HEK293 (cell line): Measurements from ENCODE around the gene TSPAN9.
A peak's percentile ranks its signal among the peaks of the same experiment; 100 is the strongest.

ENCODE experiments used
- CTCF ChIA-PET: fragments of 350-600 bp; formaldehyde crosslinking; extraction: SDS; loops from one replicate; lab custom pipeline; 2021; ENCODE audit warnings: antibody characterized with exemption; lab: Yijun Ruan, JAX
- POLR2A ChIA-PET: fragments of 300-600 bp; formaldehyde crosslinking; extraction: SDS; loops from one replicate; lab custom pipeline; 2020; ENCODE audit warnings: antibody characterized with exemption, inconsistent platforms; lab: Yijun Ruan, JAX
- H3K27ac ChIP-seq: fragments of 200-500 bp; sonication (Bioruptor generic); 2 replicates; pipeline ENCODE4 v1.5.1; 2014; ENCODE audit warnings: low read depth, low read length, control low read depth, inconsistent platforms; ENCODE audit errors: extremely low read depth
- H3K36me3 ChIP-seq, 2 experiments: fragments of 200-500 bp in 1 of 2; sonication (Bioruptor generic) in 1 of 2; 1 replicate in 1 of 2; 2 replicates in 1 of 2; pipeline ENCODE4 v1.5.1; 2014 to 2017; ENCODE audit warnings: inconsistent platforms in 2 of 2, low read length in 2 of 2; ENCODE audit not compliant: control insufficient read depth in 2 of 2, insufficient read depth in 1 of 2
- H3K4me1 ChIP-seq: fragments of 200-500 bp; sonication (Bioruptor generic); 2 replicates; pipeline ENCODE4 v1.5.1; 2014; ENCODE audit warnings: mild to moderate bottlenecking, low read length, inconsistent platforms; ENCODE audit not compliant: control insufficient read depth, insufficient read depth
- H3K4me3 ChIP-seq: 2 replicates; pipeline ENCODE4 v1.5.1; 2011; ENCODE audit warnings: low read depth, mild to moderate bottlenecking, control low read depth, low read length, moderate library complexity
- H3K9me3 ChIP-seq: fragments of 200-500 bp; sonication (Bioruptor generic); 2 replicates; pipeline ENCODE4 v1.5.1; 2014; ENCODE audit warnings: low read depth, low read length, inconsistent platforms; ENCODE audit not compliant: control insufficient read depth, insufficient read depth
- KLF1 ChIP-seq: fragments of 450-650 bp; formaldehyde crosslinking; IDR thresholded peaks from 2 replicates; pipeline ENCODE4 v1.5.1; 2016; ENCODE audit warnings: missing biosample characterization, missing genetic modification characterization
- OSR2 ChIP-seq: fragments of 450-650 bp; formaldehyde crosslinking; IDR thresholded peaks from 2 replicates; pipeline ENCODE4 v1.5.1; 2016; ENCODE audit warnings: missing biosample characterization, missing genetic modification characterization
- SCRT2 ChIP-seq: fragments of 450-650 bp; formaldehyde crosslinking; IDR thresholded peaks from 2 replicates; pipeline ENCODE4 v1.5.1; 2016; ENCODE audit warnings: missing biosample characterization, missing genetic modification characterization
- YY2 ChIP-seq: fragments of 450-650 bp; formaldehyde crosslinking; IDR thresholded peaks from 2 replicates; pipeline ENCODE4 v1.5.1; 2016; ENCODE audit warnings: missing biosample characterization, missing genetic modification characterization
- ZFP37 ChIP-seq: fragments of 450-650 bp; formaldehyde crosslinking; IDR thresholded peaks from 2 replicates; pipeline ENCODE4 v1.5.1; 2016; ENCODE audit warnings: missing biosample characterization, missing genetic modification characterization
- ZNF140 ChIP-seq: fragments of 450-650 bp; formaldehyde crosslinking; IDR thresholded peaks from 2 replicates; pipeline ENCODE4 v1.5.1; 2016; ENCODE audit warnings: missing biosample characterization, missing genetic modification characterization
- ZNF146 ChIP-seq: fragments of 450-650 bp; formaldehyde crosslinking; IDR thresholded peaks from 2 replicates; pipeline ENCODE4 v1.5.1; 2016; ENCODE audit warnings: missing biosample characterization, missing genetic modification characterization
- ZNF223 ChIP-seq: fragments of 450-650 bp; formaldehyde crosslinking; IDR thresholded peaks from 2 replicates; pipeline ENCODE4 v1.5.1; 2016; ENCODE audit warnings: missing biosample characterization, missing genetic modification characterization
- ZNF248 ChIP-seq: fragments of 450-650 bp; formaldehyde crosslinking; IDR thresholded peaks from 2 replicates; pipeline ENCODE4 v1.5.1; 2017; ENCODE audit warnings: missing biosample characterization, missing genetic modification characterization
- ZNF302 ChIP-seq: fragments of 450-650 bp; formaldehyde crosslinking; IDR thresholded peaks from 2 replicates; pipeline ENCODE4 v1.5.1; 2016; ENCODE audit warnings: missing biosample characterization, missing genetic modification characterization, low read depth
- ZNF473 ChIP-seq: fragments of 450-650 bp; formaldehyde crosslinking; IDR thresholded peaks from 2 replicates; pipeline ENCODE4 v1.5.1; 2017; ENCODE audit warnings: missing biosample characterization, missing genetic modification characterization
- ZNF658 ChIP-seq: fragments of 450-650 bp; formaldehyde crosslinking; IDR thresholded peaks from 2 replicates; pipeline ENCODE4; 2016; ENCODE audit warnings: missing biosample characterization, missing genetic modification characterization
- ZNF670 ChIP-seq: fragments of 450-650 bp; formaldehyde crosslinking; IDR thresholded peaks from 2 replicates; pipeline ENCODE4 v1.5.1; 2016; ENCODE audit warnings: missing biosample characterization, missing genetic modification characterization, low read depth
- ZNF747 ChIP-seq: fragments of 450-650 bp; formaldehyde crosslinking; IDR thresholded peaks from 2 replicates; pipeline ENCODE4 v1.5.1; 2016; ENCODE audit warnings: missing biosample characterization, missing genetic modification characterization
- ZNF785 ChIP-seq: fragments of 450-650 bp; formaldehyde crosslinking; IDR thresholded peaks from 2 replicates; pipeline ENCODE4 v1.5.1; 2016; ENCODE audit warnings: missing biosample characterization, missing genetic modification characterization
- ZSCAN23 ChIP-seq: fragments of 450-650 bp; formaldehyde crosslinking; IDR thresholded peaks from 2 replicates; pipeline ENCODE4 v1.5.1; 2016; ENCODE audit warnings: missing biosample characterization, missing genetic modification characterization
- TF ChIP-seq, protein P1 (sequence below): fragments of 450-650 bp; formaldehyde crosslinking; IDR thresholded peaks from 2 replicates; pipeline ENCODE4 v1.5.1; 2016; ENCODE audit warnings: missing biosample characterization, missing genetic modification characterization
- TF ChIP-seq, protein P2 (sequence below): fragments of 450-650 bp; formaldehyde crosslinking; IDR thresholded peaks from 2 replicates; pipeline ENCODE4 v1.5.1; 2016; ENCODE audit warnings: missing biosample characterization, missing genetic modification characterization
- TF ChIP-seq, protein P3 (sequence below): fragments of 450-650 bp; IDR thresholded peaks from 2 replicates; pipeline ENCODE4 v1.5.1; 2018; ENCODE audit warnings: missing biosample characterization, missing genetic modification characterization

TSPAN9 gene

DNA sequence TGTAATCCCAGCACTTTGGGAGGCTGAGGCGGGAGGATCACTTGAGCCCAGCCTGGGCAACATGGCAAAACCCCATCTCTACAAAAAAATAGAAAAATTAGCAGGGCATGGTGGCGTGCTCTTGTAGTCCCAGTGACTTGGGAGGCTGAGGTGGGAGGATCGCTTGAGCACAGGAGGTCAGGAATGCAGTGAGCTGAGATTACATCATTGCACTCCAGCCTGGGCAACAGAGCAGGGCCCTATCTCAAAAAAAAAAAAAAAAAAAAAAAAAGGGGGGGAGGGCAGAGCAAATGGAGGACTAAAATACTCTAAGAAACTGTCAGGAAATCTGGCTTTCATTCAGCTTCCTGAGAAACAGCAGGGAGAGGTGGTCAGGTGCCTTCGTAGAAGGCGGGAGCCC is 31.7 kb upstream of the TSPAN9 start:
- Histone ChIP-seq H3K4me1 (no peaks in the 10 kb centered on the region), H3K4me3 (no peak overlapping the region), H3K36me3 (peaks cover 0 to 4% of the 10 kb centered on the region in 2 experiments; a peak in 1 of 3 replicates), H3K9me3 (no peaks in the 10 kb centered on the region), H3K27ac (no peak overlapping the region)
- CTCF ChIA-PET: interaction anchor here (0.7 to 0.8 kb wide), 2 partner anchors 28 to 200 kb away, joined by 4 read pairs; no protein-coding TSS in a partner anchor
- POLR2A ChIA-PET: no interaction called here
- no peak for TF ChIP-seq SCRT2 (tag by site-specific recombination)
- TF ChIP-seq, protein P1, sequence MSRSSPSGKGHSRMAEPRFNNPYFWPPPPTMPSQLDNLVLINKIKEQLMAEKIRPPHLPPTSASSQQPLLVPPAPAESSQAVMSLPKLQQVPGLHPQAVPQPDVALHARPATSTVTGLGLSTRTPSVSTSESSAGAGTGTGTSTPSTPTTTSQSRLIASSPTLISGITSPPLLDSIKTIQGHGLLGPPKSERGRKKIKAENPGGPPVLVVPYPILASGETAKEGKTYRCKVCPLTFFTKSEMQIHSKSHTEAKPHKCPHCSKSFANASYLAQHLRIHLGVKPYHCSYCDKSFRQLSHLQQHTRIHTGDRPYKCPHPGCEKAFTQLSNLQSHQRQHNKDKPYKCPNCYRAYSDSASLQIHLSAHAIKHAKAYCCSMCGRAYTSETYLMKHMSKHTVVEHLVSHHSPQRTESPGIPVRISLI: 0 out of 2 replicates have a peak, but pooled peaks have one; percentile 54
- TF ChIP-seq OSR2: no peak

DNA sequence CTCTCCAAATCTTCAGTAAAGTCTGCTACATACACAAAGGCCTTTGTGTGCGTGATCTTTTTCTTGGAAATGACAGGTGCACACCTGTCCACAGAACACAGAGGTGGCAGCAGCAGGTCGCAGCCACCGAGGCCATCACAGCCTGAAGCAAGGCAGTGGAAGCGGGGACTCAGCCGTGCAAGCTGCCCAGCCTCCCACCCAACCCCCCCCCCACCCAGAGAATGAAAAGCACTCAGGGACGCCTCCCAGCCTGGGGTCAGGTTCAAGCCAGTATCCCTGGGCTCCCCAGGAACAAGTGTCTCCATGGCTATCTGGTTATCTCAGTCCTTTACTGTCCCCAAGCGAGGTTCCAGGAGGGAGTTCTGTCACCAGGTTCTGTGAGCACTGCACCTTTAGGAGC is 31.2 kb upstream of the TSPAN9 start:
- POLR2A ChIA-PET: no interaction called here
- TF ChIP-seq ZNF223 (tag by site-specific recombination) (no peak), ZNF248 (tag by site-specific recombination) (no peak), ZSCAN23 (tag by site-specific recombination) (no peak), ZFP37 (tag by site-specific recombination) (no peak), ZNF785 (tag by site-specific recombination) (no peak), ZNF302 (tag by site-specific recombination) (no peak), ZNF140 (tag by site-specific recombination) (no peak), ZNF658 (tag by site-specific recombination) (no peak), YY2 (tag by site-specific recombination) (no peak), KLF1 (tag by site-specific recombination) (no peak), ZNF670 (tag by site-specific recombination) (no peak), ZNF747 (tag by site-specific recombination) (no peak), ZNF146 (tag by site-specific recombination) (no peak), ZNF473 (tag by site-specific recombination) (no peak)
- TF ChIP-seq, protein P2, sequence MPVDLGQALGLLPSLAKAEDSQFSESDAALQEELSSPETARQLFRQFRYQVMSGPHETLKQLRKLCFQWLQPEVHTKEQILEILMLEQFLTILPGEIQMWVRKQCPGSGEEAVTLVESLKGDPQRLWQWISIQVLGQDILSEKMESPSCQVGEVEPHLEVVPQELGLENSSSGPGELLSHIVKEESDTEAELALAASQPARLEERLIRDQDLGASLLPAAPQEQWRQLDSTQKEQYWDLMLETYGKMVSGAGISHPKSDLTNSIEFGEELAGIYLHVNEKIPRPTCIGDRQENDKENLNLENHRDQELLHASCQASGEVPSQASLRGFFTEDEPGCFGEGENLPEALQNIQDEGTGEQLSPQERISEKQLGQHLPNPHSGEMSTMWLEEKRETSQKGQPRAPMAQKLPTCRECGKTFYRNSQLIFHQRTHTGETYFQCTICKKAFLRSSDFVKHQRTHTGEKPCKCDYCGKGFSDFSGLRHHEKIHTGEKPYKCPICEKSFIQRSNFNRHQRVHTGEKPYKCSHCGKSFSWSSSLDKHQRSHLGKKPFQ (tag by site-specific recombination): no peak
- TF ChIP-seq, protein P3, sequence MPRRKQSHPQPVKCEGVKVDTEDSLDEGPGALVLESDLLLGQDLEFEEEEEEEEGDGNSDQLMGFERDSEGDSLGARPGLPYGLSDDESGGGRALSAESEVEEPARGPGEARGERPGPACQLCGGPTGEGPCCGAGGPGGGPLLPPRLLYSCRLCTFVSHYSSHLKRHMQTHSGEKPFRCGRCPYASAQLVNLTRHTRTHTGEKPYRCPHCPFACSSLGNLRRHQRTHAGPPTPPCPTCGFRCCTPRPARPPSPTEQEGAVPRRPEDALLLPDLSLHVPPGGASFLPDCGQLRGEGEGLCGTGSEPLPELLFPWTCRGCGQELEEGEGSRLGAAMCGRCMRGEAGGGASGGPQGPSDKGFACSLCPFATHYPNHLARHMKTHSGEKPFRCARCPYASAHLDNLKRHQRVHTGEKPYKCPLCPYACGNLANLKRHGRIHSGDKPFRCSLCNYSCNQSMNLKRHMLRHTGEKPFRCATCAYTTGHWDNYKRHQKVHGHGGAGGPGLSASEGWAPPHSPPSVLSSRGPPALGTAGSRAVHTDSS (tag by site-specific recombination): no peak
- TF ChIP-seq, all 188 proteins: peak for 0

More for the DNA sequence above, 31.2 kb upstream of the TSPAN9 start:
- H3K4me1 ChIP-seq: no peaks in the 10 kb centered on the region
- no peak overlapping the region for H3K4me3 ChIP-seq
- CTCF ChIA-PET: interaction anchor here (0.6 to 0.8 kb wide), 3 partner anchors 12 to 200 kb away, joined by 3 to 4 read pairs (median 4); no protein-coding TSS in a partner anchor
- H3K9me3 ChIP-seq: no peaks in the 10 kb centered on the region
- no peak overlapping the region for H3K27ac ChIP-seq
- H3K36me3 ChIP-seq: no peaks in the 10 kb centered on the region
